ENCODE measurements around the gene BCO2. TPM values are rescaled to one million over a fixed set of nuclear protein-coding genes. Genes with fewer than 3 reads are reported as not detected.

The BCO2 gene, protein sequence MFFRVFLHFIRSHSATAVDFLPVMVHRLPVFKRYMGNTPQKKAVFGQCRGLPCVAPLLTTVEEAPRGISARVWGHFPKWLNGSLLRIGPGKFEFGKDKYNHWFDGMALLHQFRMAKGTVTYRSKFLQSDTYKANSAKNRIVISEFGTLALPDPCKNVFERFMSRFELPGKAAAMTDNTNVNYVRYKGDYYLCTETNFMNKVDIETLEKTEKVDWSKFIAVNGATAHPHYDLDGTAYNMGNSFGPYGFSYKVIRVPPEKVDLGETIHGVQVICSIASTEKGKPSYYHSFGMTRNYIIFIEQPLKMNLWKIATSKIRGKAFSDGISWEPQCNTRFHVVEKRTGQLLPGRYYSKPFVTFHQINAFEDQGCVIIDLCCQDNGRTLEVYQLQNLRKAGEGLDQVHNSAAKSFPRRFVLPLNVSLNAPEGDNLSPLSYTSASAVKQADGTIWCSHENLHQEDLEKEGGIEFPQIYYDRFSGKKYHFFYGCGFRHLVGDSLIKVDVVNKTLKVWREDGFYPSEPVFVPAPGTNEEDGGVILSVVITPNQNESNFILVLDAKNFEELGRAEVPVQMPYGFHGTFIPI
- total RNA-seq, result 0.73 and 0.78 TPM in 2 replicates

DNA sequence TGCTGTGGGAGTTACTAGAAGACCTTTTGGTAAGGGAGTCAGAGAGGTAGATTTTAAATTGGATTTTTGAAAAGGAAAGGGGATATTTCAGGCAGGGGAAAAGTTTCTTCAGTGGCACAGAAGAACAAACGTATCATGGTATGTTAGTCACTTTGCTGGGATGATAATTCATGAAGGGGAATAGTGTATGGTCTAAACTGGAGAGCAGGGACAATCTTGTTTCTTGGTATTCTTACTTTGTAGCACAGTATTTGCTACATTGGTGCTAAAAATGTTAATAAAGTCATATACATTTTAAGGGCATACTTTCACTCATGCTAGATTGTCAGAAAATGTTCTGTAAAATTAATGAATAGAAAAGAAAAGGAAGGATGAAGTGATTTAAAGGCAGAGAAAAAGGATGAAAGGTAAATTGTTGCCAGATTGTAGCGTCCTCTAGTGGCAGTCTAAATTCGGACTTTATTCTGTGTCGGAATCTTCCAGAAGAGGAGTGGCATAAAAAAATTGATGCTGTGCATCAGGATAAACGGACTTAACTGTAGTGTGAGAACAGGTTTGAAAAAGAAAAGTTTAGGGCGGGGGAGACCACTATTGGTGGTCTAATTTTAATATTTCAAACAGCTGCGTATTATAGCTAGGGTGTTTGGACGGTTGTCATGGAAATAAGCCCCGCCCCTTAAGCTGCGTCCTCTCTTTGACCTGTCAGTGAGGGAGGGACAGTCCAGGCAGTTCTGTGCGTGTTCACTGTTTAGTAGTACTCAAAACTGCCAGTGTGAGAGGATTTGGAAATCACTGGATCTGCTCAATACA, at the start of gene BCO2:
BCO2 (plus strand) TSS at position 724 of the 810 bp plus-strand sequence. CDS start 90 bp downstream, outside the sequence.

DNA sequence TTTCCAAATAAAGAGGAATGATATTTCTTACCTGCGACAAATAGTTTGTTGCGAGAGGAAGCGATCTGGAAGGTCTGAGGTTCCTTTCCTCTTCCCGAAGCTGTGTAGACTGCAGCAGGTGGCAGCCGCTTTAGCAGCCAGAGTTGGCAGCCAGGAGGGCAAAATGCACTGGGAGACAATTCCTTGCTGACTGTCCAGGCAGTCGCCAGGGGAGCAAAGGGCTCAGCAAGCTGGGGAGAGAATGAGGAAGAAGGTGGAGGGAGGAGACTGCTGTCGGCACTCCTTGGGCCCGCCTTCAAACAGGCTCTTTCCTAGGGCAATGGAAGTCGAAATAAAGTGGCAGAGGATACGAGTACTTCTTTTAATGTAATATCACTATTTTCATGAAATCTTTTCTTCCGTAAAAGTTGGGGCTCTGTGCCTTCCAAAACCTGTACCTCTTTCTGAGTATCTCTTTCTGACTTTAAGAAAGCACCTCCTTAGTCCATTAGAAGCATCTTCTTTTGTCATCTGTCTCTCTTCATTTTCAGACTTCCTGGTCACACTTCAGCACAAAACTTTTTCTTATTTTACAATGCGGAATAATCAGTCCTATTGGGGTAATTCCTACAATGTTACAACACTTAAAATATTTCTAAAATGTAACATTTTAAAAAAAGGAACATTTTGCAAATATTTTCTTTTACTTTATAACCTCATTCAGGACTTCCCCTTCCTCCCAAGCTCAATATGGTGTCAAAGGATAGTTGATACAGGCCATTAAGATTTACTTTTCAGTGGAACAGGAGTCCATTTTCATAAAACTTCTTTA, 11.2 kb upstream of the BCO2 start, which contains the start of gene IL18:
IL18 (minus strand) TSS at position 220 of the 811 bp plus-strand sequence. CDS start 9,041 bp downstream, outside the sequence.

GRCh38 chr11:112167145-112167544, 8.2 kb upstream of the BCO2 start, which contains the start of gene TEX12:
Gene TEX12, plus strand, starts transcription at chr11:112167372. Its CDS starts 1,897 bp downstream, at chr11:112169269.

GRCh38 chr11:112226062-112226830, 50.9 kb downstream of the BCO2 start, which contains the start of gene PTS:
Gene PTS, plus strand, starts transcription at chr11:112226428. Its CDS starts 16 bp downstream, at chr11:112226444.

DNA sequence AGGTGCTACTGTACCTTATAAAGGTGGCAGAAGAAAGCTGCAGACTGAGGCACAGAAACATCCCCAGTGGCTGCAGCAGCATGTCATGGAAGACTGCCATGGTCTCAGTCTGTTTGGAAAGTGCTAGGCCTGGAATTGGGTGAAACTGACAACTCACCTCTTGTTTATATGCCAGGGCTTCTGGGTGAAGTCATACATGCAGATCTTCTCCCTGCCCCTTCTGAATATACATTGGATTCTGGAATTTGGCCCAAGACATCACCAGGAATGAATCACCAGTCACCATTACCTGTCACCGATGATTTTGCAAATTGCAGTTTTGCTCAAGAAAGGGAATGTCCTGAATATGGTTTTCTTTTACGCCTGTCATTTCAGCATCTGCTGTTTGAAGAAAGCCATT, 85.2 kb downstream of the BCO2 start, which contains the start of gene PLET1:
PLET1 (minus strand) TSS at position 371 of the 400 bp plus-strand sequence; CDS start at position 100, 271 bp downstream.

Small RNA genes lying within 50 kb of the gene (small RNA-seq; reads per million reads assigned to genes)
- not detected for gene MRPS36P4

Other genes with a start within 250 kb of the BCO2 start
- 10.2 and 13.6 TPM in 2 replicates for gene DIXDC1, start 238.2 kb upstream of the BCO2 start, total RNA-seq
- 47.4 and 69.0 TPM in 2 replicates for gene DLAT, start 150.1 kb upstream of the BCO2 start, total RNA-seq
- gene PIH1D2, start 101.5 kb upstream of the BCO2 start, total RNA-seq, result 2.2 TPM in 2 replicates
- gene NKAPD1, start 101.2 kb upstream of the BCO2 start, total RNA-seq, result 19.5 and 21.3 TPM in 2 replicates
- gene TIMM8B, start 88.8 kb upstream of the BCO2 start, total RNA-seq, result 55.9 and 73.5 TPM in 2 replicates
- 128 and 148 TPM in 2 replicates for gene SDHD, start 88.6 kb upstream of the BCO2 start, total RNA-seq
- gene IL18, start 11.4 kb upstream of the BCO2 start, total RNA-seq, result not detected in 2 replicates
- gene TEX12, start 8.1 kb upstream of the BCO2 start, total RNA-seq, result under 0.01 and 0.20 TPM in 2 replicates
- gene PTS, start 50.9 kb downstream of the BCO2 start, total RNA-seq, result 25.0 and 28.9 TPM in 2 replicates
- not detected in 2 replicates for gene PLET1, start 85.3 kb downstream of the BCO2 start, total RNA-seq

All from subcutaneous preadipocyte (primary cell).